BLaER1 treated with 17β-estradiol and CSF1 and Interleukin-3, amounts not matched to agents 10 nM and 100 nM (cell line): ENCODE results near the gene RPS6KA4.
A peak's percentile ranks its signal among the peaks of the same experiment; 100 is the strongest.

Source experiments
- H3K27ac ChIP-seq, 11 experiments: shearing (Covaris generic); formaldehyde crosslinking; 2 replicates each; pipeline ENCODE4 v1.8.1; 2022
- H3K27me3 ChIP-seq, 11 experiments: shearing (Covaris generic); formaldehyde crosslinking; 2 replicates each; pipeline ENCODE4 v1.8.1; 2022
- H3K36me3 ChIP-seq, 11 experiments: shearing (Covaris generic); formaldehyde crosslinking; 2 replicates each; pipeline ENCODE4 v1.8.1; 2022
- H3K4me1 ChIP-seq, 10 experiments: shearing (Covaris generic); formaldehyde crosslinking; 2 replicates each; pipeline ENCODE4 v1.8.1; 2022
- H3K4me2 ChIP-seq, 11 experiments: shearing (Covaris generic); formaldehyde crosslinking; 2 replicates each; pipeline ENCODE4 v1.8.1; 2022
- H3K4me3 ChIP-seq, 10 experiments: shearing (Covaris generic); formaldehyde crosslinking; 2 replicates each; pipeline ENCODE4 v1.8.1; 2022
- H3K9ac ChIP-seq, 11 experiments: shearing (Covaris generic); formaldehyde crosslinking; 2 replicates each; pipeline ENCODE4 v1.8.1; 2022
- H3K9me3 ChIP-seq, 11 experiments: shearing (Covaris generic); formaldehyde crosslinking; replicated peaks in 1 of 11; 2 replicates each; pipeline ENCODE4 v1.8.1; 2022
- H4K20me1 ChIP-seq, 11 experiments: shearing (Covaris generic); formaldehyde crosslinking; 2 replicates each; pipeline ENCODE4 v1.8.1; 2022
- Cebpa-rat ChIP-seq, 11 experiments: shearing (Covaris generic); IDR thresholded peaks; 2 replicates each; pipeline ENCODE4 v1.8.1; 2022

The RPS6KA4 gene

DNA sequence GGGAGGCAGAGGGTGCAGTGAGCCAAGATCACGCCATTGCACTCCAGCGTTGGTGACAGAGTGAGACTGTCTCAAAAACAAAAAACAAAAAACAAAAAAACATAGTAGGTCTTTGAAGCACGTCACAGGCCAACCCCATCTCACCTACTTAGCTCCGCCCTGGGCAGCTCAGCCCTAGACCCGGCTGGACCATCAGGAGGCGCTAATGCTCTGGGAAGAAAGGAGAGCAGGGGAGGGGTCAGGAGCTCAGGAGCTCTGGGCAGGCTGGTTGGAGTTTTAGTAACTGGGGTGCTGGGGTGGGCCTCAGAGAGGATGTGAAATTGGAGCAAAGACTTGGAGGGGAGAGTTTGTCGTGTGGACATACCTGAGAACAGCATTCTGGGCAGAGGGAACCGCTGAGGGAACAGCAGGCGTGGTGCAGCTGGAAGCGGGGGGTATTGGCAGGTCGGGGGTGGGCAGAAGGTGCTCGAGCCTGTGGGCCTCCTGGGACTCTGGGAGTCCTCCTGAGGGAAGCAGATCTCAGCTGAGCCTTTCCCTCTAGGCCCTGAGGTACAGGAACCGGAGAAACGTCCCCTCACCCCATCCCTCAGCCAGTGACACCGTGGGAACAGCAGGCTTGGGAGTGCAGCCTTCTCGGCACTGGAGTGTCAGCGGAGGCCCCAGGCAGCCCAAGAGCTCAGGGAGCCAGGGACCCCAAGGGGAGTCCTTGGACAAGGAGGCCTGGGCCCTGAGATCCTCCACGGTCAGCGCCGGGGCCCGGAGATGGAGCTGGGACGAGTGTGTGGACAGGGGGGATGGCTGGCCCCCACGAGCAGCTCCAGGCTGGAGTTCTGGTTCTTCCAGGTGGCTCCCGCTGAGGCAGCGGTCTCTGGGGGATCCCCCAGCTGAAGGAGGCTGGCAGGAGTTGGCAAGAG lies 2.2 kb upstream of the RPS6KA4 start:
- Histone ChIP-seq H3K4me3 (no peak overlapping the region), H3K4me1 (peaks cover 72 to 98% (median 92%) of the 10 kb centered on the region in 10 experiments), H3K9me3 (no peaks in the 10 kb centered on the region), H3K27me3 (peaks cover 0 to 22% (median 0%) of the 10 kb centered on the region in 11 experiments; a peak in 7 of 22 replicates), H4K20me1 (peaks cover 0 to 40% (median 16%) of the 10 kb centered on the region in 11 experiments; a peak in 14 of 22 replicates), H3K9ac (peak overlapping the region in 6 of 11 experiments; percentile 15 to 85 (median 84); a peak in 9 of 22 replicates), H3K27ac (peak overlapping the region in 8 of 11 experiments; percentile 2 to 44 (median 20); a peak in 7 of 22 replicates), H3K36me3 (peaks cover 6 to 11% (median 10%) of the 10 kb centered on the region in 11 experiments; a peak in 21 of 22 replicates), H3K4me2 (peak overlapping the region; percentile 93 to 100 (median 99))
- no peak for TF ChIP-seq Cebpa-rat (IDR thresholded peaks at IDR 0.05)

DNA sequence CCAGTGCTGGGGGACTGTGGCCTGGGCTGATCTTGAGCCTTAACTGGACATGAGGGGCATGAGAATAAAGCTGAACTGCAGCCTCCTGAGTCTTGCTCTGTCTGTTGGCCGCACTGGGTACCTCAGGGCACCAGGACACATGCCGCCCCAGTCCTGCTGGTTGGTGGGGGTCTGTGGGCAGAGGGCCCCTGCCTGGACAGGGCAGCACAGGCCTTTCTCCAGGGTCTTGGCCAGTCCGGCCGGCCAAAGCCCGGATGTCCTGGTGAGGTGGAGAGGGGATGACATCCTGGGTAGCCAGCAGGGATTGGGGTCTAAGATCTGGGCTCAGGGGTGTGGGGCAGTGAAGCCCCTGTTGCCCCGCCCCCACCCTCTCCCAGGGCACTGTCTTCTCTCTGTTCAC lies 1.5 kb upstream of the RPS6KA4 start:
- H3K27ac ChIP-seq = peak overlapping the region in 6 of 11 experiments; percentile 2 to 44 (median 12); a peak in 6 of 22 replicates
- peak overlapping the region in 7 of 11 experiments; percentile 15 to 85 (median 84); a peak in 13 of 22 replicates for H3K9ac ChIP-seq

DNA sequence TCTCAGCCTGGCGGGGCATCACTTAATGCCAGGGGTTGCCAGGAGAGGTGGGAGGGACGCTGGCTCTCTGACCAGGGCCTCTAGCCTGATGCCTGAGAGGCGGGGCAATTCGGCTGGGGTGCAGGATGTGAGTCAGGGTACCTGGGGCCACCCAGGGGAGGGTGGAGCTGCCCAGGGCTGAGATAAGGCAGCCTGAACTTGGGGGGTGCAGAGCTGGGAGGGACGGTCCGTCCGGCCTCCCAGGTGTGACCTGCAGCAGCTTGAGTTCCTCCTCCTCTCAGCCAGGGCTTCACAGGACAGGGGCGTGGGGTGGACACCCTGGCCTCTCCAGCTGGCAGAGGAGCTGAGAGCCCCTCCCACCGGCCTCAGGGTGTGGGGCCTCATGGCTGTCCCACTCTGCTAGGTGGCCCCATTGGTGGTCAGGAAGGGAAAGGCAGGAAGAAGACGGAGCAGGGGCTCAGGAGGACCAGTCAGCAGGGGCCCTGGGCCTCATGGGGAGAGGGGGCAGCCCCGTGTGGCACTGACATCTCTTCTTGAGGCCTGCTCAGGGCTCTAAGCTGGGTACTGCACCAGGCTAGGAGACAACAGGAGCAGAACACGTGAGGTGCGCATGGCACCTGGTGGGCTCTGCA lies 942 bp upstream of the RPS6KA4 start:
- H3K9ac ChIP-seq = peak overlapping the region; percentile 15 to 88 (median 84); a peak in 18 of 22 replicates

More for the DNA sequence above, 1.5 kb upstream of the RPS6KA4 start:
- H3K4me2 ChIP-seq = peak overlapping the region; percentile 93 to 100 (median 99)
- no peak for TF ChIP-seq Cebpa-rat (IDR thresholded peaks at IDR 0.05)
- peaks cover 0 to 15% (median 0%) of the 10 kb centered on the region in 11 experiments; a peak in 6 of 22 replicates for H3K27me3 ChIP-seq
- peak overlapping the region in 2 of 10 experiments; percentile 8 to 84; a peak in 1 of 20 replicates for H3K4me3 ChIP-seq
- no peaks in the 10 kb centered on the region for H3K9me3 ChIP-seq
- peaks cover 13 to 18% (median 17%) of the 10 kb centered on the region in 11 experiments for H3K36me3 ChIP-seq
- peaks cover 0 to 36% (median 15%) of the 10 kb centered on the region in 11 experiments; a peak in 12 of 22 replicates for H4K20me1 ChIP-seq
- peaks cover 65 to 95% (median 85%) of the 10 kb centered on the region in 10 experiments for H3K4me1 ChIP-seq

DNA sequence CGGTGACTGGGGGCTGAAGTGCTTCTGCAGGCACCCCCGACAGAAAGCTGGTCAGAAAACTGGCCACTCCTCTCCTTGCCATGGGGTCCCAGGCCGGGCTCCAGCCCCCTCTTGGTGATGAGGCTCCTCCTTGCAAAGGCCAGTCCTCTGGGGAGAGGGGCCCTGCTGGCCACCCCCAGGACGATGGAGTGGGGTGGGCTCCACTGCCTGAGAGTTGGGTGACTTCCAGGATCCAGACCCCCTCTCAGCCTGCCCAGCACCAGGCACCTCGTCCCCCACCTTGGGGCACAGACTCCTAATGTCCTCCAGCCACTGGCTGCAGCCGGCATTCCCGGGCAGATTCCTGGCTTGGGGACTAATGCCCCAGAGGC lies 441 bp upstream of the RPS6KA4 start:
- H3K9ac ChIP-seq = peak overlapping the region; percentile 73 to 88 (median 84)
- peaks cover 56 to 84% (median 75%) of the 10 kb centered on the region in 10 experiments for H3K4me1 ChIP-seq
- H4K20me1 ChIP-seq = peaks cover 0 to 26% (median 15%) of the 10 kb centered on the region in 11 experiments; a peak in 13 of 22 replicates
- H3K36me3 ChIP-seq = peaks cover 23 to 28% (median 27%) of the 10 kb centered on the region in 11 experiments
- H3K27me3 ChIP-seq = peaks cover 0 to 4% (median 0%) of the 10 kb centered on the region in 11 experiments; a peak in 4 of 22 replicates
- peak overlapping the region; percentile 66 to 88 (median 84) for H3K4me3 ChIP-seq
- peak overlapping the region; percentile 93 to 100 (median 99) for H3K4me2 ChIP-seq
- no peak for TF ChIP-seq Cebpa-rat (IDR thresholded peaks at IDR 0.05)
- no peaks in the 10 kb centered on the region for H3K9me3 ChIP-seq
- H3K27ac ChIP-seq = peak overlapping the region; percentile 56 to 83 (median 78); a peak in 21 of 22 replicates

More for the DNA sequence above, 942 bp upstream of the RPS6KA4 start:
- peak overlapping the region; percentile 66 to 88 (median 84); a peak in 17 of 20 replicates for H3K4me3 ChIP-seq
- TF ChIP-seq Cebpa-rat (IDR thresholded peaks at IDR 0.05) = no peak
- peaks cover 19 to 23% (median 22%) of the 10 kb centered on the region in 11 experiments for H3K36me3 ChIP-seq
- H3K27me3 ChIP-seq = peaks cover 0 to 9% (median 0%) of the 10 kb centered on the region in 11 experiments; a peak in 6 of 22 replicates
- peaks cover 60 to 89% (median 80%) of the 10 kb centered on the region in 10 experiments for H3K4me1 ChIP-seq
- peak overlapping the region in 7 of 11 experiments; percentile 16 to 83 (median 78); a peak in 10 of 22 replicates for H3K27ac ChIP-seq
- H4K20me1 ChIP-seq = peaks cover 0 to 30% (median 15%) of the 10 kb centered on the region in 11 experiments; a peak in 13 of 22 replicates
- H3K4me2 ChIP-seq = peak overlapping the region; percentile 93 to 100 (median 99)
- H3K9me3 ChIP-seq = no peaks in the 10 kb centered on the region

DNA sequence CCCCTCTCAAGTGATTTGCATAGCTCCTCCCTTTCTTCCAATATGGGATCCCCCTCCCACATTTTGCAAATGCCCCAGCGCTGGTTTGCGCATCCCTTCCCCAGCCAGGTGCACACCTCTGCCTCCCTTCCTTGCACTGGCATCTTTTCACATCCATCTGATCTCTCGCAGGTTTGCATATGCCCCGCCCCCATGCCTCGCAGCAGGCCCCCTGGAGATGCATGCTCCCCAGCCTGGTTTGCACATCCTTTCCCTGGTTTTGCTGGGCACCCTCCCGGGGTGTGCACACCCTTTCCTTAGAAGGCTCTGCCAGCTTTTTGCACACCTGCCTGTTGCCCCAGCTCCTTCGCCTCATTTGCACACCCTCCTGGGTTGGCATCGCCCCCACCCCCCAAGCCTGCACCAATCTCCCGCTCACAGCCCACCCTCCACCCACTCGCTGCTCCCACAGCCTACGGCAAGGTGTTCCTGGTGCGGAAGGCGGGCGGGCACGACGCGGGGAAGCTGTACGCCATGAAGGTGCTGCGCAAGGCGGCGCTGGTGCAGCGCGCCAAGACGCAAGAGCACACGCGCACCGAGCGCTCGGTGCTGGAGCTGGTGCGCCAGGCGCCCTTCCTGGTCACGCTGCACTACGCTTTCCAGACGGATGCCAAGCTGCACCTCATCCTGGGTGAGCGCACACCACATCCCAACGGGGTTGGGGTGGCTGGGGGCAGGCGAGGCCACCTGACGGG lies 917 bp downstream of the RPS6KA4 start:
- Histone ChIP-seq H4K20me1 (peaks cover 0 to 26% (median 15%) of the 10 kb centered on the region in 11 experiments; a peak in 13 of 22 replicates), H3K27me3 (no peaks in the 10 kb centered on the region), H3K9me3 (no peaks in the 10 kb centered on the region), H3K4me2 (peak overlapping the region; percentile 93 to 100 (median 99)), H3K27ac (peak overlapping the region in 3 of 11 experiments; percentile 70 to 82 (median 78); a peak in 3 of 22 replicates), H3K4me3 (peak overlapping the region; percentile 66 to 88 (median 84)), H3K9ac (peak overlapping the region; percentile 73 to 88 (median 84); a peak in 20 of 22 replicates), H3K4me1 (peaks cover 56 to 80% (median 73%) of the 10 kb centered on the region in 10 experiments), H3K36me3 (peaks cover 32 to 41% (median 38%) of the 10 kb centered on the region in 11 experiments)
- TF ChIP-seq Cebpa-rat (IDR thresholded peaks at IDR 0.05) = no peak

DNA sequence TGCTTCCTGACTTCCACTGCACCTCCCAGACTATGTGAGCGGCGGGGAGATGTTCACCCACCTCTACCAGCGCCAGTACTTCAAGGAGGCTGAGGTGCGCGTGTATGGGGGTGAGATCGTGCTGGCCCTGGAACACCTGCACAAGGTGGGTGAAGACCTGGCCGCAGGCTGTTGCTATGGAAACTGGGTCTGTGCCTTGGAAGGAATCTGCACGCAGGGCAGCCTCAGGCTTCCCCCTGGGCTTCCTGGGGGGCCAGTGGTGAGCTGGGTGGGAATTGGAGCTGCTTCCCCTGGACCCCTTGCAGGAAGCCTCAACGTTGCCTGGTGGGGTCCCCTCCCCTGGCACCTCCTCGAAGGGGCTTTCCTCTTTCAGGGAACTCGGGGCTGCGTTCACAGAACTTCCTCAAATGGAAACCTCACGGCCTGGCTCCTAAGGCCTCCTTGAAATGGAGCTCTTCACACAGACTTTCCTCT lies 1.5 kb downstream of the RPS6KA4 start:
- Histone ChIP-seq H3K4me3 (peak overlapping the region; percentile 66 to 88 (median 84)), H3K36me3 (peaks cover 38 to 47% (median 44%) of the 10 kb centered on the region in 11 experiments), H3K4me2 (peak overlapping the region; percentile 93 to 100 (median 99)), H4K20me1 (peaks cover 0 to 26% (median 15%) of the 10 kb centered on the region in 11 experiments; a peak in 13 of 22 replicates), H3K4me1 (peaks cover 51 to 80% (median 72%) of the 10 kb centered on the region in 10 experiments), H3K27ac (peak overlapping the region in 6 of 11 experiments; percentile 5 to 46 (median 18); a peak in 5 of 22 replicates), H3K9me3 (no peaks in the 10 kb centered on the region), H3K9ac (peak overlapping the region in 8 of 11 experiments; percentile 8 to 86 (median 61); a peak in 11 of 22 replicates), H3K27me3 (no peaks in the 10 kb centered on the region)
- no peak for TF ChIP-seq Cebpa-rat (IDR thresholded peaks at IDR 0.05)

DNA sequence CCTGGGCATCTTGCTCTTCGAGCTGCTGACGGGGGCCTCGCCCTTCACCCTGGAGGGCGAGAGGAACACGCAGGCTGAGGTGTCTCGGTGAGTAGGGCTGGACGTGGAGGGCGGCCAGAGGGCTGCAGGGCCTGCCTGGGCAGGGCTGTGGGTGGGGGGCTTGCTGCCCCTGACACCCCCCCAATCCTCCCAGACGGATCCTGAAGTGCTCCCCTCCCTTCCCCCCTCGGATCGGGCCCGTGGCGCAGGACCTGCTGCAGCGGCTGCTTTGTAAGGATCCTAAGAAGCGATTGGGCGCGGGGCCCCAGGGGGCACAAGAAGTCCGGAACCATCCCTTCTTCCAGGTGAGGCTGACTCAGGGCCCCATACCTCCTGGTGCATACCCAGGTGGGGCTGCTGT lies 2.7 kb downstream of the RPS6KA4 start:
- H3K4me2 ChIP-seq = peak overlapping the region in 2 of 11 experiments; percentile 99 to 100; a peak in 2 of 22 replicates
- H3K4me1 ChIP-seq = peaks cover 39 to 68% (median 61%) of the 10 kb centered on the region in 10 experiments
- H3K9ac ChIP-seq = no peak overlapping the region
- 0 out of 22 replicates have a peak overlapping the region, but pooled peaks of 1 of the 11 experiments have one; percentile 7 for H3K27ac ChIP-seq
- H3K36me3 ChIP-seq = peaks cover 50 to 59% (median 56%) of the 10 kb centered on the region in 11 experiments
- H3K9me3 ChIP-seq = no peaks in the 10 kb centered on the region
- peaks cover 0 to 26% (median 15%) of the 10 kb centered on the region in 11 experiments; a peak in 13 of 22 replicates for H4K20me1 ChIP-seq
- no peak overlapping the region for H3K4me3 ChIP-seq
- H3K27me3 ChIP-seq = no peaks in the 10 kb centered on the region
- TF ChIP-seq Cebpa-rat (IDR thresholded peaks at IDR 0.05) = no peak
